HG02852 (cell line): ENCODE measurements around the gene MSL3.

Source experiments
- ATAC-seq: cut with Tn5 transposase; IDR thresholded peaks from one replicate; pipeline ENCODE4 v1.9.1; 2021; ENCODE audit warnings: mild to moderate bottlenecking, moderate library complexity; ENCODE audit not compliant: unreplicated experiment

The MSL3 gene, protein sequence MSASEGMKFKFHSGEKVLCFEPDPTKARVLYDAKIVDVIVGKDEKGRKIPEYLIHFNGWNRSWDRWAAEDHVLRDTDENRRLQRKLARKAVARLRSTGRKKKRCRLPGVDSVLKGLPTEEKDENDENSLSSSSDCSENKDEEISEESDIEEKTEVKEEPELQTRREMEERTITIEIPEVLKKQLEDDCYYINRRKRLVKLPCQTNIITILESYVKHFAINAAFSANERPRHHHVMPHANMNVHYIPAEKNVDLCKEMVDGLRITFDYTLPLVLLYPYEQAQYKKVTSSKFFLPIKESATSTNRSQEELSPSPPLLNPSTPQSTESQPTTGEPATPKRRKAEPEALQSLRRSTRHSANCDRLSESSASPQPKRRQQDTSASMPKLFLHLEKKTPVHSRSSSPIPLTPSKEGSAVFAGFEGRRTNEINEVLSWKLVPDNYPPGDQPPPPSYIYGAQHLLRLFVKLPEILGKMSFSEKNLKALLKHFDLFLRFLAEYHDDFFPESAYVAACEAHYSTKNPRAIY

DNA sequence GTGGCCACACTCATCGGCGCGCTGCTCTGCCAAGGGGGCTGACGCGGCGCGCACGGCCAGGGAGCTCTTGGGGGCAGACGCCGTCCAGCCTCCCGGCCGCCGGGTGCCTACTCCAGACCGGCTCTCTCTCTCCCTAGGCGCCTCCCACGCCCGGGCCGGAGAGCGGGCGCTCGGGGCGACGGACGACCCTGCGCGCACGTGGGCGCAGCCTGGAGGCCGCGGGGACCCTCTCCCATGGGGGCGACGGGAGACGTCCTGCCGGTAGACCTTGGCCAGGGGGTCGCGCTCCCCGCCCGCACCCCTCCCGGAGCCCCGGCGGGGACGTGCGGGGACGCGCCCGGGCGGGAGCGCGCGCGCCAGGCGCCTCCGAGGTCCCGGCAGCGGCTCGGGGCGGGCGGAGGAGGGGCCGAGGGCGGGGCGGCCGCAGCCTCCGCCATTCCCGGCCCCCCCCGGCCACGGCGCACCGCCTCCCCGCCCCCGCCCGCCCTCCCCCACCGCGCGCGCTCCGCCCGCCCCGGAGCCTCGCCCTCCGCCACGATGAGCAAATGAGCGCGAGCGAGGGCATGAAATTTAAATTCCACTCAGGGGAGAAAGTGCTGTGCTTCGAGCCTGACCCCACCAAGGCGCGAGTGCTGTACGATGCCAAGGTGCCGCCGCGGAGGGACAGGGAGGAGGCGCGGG lies at the start of gene MSL3:
TSS of gene MSL3 (plus strand) at position 519 of the 681 bp plus-strand sequence. CDS start at position 546, 27 bp downstream.
- ATAC-seq, result peak; percentile 33

DNA sequence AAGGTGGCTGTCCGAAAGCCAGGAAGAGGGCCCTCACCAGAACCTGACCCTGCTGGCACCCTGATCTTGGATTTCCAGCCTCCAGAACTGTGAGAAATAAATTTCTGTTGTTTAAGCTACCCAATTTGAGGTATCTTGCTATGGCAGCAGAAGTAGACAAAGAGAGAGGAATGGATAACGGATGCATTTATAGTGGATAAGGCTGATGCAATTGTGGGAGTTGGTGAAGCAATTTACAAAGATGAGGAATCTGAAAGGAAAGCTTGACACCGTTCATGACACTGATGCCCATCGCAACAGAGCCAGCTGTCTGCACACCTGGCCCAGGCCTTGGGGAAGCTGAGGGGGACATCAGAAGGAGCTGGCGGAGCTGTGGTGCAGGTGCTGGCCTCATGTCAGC lies 35.7 kb upstream of the MSL3 start:
- no peak for ATAC-seq

DNA sequence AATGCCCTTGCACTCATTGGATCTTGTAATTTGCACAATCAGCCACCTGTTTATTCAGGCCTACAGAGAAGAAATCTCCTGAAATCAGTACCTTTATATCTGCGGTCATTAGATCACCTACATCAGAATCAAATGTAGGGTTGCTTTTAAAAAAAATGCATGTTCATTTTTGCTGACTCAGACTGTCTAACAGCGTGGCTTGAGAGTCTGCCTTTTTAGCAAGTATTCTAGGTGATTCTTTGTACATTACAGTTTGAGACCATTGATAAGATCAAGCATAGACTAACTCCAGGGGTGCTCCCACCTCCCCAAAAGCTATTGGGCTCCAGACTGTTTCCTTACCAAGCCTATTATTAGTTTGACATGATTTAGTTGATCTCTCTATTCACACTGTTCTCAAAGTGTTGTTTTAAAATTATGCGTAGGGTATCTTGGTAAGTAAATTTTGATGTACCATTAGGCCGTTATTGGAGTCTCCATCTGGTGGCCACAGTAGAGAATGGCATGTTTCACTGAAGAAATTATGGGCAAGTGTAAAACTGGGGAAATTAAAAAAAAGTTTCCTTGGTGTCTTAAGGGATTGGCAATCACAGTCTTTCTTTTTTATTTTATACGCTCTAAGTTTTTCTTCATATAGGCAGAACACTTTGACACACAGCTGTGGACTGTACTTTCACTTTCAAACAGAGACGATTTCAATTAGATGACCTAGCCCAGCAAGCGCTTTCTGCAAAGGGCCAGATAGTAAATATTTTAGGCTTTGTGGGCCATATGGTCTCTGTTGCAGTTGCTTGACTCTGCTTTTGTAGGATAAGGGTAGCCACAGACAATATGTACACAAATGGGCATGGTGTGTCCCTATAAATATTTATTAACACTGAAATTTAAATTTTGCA lies 33.7 kb upstream of the MSL3 start:
- ATAC-seq, result peak; percentile 59

DNA sequence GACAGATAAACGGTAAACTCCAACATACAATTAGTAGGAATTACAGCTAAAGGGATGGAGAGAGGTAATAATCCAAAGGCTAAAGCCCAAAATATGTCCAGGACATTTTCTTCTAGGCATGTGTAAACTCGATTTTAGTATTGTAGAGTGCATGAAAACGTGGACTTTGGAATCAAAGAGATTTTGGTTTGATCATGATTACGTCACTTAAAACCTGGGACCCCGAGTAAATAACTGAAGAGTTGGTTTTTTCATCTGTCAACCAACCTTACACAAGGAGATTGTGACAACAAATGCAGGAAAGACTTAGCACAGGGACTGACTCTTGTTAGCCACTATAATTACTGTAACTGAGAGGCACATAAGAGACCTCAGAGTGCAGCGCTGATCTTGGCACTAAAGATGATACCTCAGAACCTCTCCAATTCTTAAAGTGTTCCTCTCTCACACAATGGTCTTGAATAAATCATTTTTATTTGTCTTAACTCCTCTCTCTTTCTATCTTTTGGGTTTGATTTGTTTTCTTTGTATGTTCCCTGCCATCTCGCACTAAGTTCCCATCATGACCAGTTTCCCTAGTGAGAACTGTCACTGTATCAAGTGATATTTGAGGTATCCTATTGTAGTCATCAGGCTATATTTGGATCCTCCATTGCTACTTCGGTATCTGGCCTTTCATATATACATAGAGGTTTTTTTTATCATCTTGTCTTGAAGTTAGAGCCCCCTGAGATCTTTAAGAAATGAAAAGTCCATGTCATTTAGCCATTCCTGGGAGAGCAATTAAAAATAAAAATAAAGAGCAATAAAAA lies 32.2 kb upstream of the MSL3 start:
- ATAC-seq, result no peak

DNA sequence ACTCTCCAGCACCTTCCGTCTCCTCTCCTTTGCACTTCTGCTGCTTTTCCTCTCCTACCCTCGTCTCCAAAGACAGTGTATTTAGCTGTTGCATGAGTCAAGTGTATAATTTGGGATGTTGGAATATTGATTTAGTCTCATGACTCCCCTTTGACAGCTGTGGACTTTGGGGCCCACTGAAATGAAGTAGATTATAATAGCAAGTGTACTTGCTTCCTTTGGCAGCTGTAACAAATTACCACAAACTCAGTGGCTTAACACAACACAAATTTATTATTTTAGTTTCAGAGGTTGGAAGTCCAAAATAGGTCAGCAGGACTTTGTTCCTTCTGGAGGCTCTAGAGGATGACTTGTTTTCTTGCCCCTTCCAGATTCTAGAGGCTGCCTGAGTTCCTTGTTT lies 29.5 kb upstream of the MSL3 start:
- ATAC-seq, result no peak

DNA sequence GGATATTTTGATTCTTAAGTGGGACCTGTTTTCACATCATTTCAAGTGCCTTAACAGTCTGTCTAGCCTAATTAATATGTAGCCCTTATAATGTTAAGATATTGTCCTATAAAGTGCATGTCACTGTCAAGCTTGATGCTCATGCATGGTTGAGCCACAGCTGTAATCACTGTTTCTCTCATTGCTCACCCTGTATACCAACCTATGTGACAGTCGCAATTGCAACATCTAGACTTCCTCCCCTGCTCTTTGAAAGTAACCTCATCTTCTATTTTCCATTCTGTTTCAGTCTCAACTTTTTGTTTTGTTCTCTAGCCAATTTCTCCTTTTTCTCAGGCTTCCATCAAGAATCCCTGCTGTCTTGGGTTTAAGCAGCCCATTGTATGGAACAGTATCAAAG lies 24.4 kb upstream of the MSL3 start:
- peak; percentile 67 for ATAC-seq

DNA sequence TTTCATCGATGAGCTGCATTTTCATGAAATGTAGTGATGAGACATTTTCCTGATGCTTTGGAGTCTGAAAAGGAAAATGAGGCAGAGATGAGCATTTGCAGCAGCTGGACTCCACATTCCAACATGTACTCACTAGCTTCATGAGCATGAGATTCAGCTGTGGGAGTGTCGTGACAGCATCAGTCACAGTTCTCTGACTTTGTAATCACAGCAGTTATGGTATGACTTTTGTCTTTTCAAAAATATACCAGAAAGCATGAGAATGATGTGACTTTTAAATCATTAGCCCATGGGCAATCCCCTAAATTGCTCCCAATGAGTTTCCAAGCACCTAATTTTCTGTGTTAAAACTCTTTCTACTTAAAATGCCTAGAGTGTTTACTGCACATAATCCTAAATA lies 18.3 kb upstream of the MSL3 start:
- peak; percentile 61 for ATAC-seq

DNA sequence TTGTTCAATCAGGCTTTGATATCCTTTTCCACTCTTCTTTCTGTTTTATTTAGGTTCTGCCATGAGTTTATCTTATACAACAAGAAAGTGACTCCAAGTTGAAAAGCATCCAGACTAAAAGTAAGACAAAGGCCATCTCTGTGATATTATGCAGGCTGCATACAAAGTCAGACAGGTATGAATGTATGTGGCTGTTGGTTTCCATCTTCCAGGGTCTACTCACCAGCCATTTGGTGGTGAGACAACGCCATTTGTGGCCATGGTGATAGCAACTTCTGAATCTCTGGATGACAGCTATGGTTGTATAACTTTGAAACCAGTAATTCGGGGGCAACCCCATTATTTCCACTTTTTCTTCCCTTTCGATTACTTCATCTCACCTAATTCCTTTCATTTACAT lies 17.2 kb upstream of the MSL3 start:
- ATAC-seq, result no peak

DNA sequence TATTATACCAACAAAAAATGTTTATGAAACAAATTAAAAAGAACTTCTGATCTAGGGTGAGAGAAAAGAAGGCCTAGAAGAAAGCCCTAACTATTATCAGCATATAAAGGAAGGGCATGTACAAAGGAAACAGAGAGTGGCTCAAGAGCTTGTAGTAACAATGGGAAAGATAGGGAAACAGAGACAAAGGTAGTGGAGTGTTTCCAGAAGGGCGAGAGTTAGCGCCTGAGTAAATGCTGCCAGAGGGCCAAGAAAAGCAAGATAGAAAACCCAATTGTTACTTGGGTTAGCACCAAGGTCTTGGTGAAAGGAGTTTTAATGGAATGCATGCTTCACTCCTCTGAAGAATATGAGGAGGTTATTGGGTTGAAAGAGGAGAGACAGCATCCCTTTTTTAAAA lies 16.5 kb upstream of the MSL3 start:
- ATAC-seq, result no peak

DNA sequence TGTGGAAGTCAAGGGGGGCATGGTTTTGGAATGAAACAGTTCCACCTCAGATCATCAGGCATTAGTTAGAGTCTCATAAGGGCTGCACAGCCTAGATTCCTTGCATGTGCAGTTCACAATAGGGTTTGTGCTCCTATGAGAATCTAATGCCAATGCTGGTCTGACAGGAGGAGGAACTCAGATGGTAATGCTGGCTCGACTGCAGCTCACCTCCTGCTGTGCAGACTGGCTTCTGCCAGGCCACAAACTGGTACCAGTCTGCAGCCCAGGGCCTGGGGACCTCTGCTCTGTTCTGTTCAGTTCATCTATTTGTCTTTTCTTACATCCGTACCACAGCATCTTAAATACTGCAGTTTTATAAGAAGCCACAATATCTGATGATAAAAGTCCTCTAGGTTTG lies 12.2 kb upstream of the MSL3 start:
- no peak for ATAC-seq

DNA sequence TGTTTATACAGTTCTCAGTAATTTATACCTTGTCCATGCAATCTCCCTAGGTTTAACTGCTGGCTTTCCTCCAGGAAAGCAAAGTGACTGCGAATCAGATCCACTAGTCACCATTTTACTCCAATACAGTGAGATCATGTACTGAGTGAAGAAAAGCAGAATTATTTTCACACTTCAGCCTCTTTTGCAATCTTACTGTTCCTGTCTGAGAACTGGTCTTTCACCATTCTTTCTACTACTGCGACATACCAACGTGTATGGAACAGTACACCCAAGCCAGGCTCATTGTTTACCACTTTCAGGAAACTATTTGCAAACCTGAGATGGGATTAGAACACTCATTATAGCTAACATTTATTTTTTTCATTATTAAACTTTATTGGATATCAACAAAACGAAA lies 8.0 kb upstream of the MSL3 start:
- no peak for ATAC-seq

DNA sequence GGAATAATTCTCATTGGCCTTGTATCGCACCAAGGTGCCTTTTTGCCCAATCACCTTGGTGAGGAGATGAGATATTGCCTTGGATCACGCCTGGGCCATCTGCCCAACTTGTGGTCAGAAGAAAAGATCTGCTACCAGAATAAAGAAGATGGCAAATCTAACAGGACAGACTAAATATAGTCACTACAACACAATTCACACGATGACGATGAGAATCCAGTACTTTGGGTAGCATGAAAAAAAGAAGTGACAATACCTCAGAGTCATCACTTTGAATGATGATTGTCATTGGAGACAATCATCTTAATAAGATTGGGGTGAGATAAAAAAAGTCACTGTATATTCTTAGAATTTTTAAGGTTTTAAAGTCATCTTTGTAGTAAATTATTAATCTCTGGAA lies 7.3 kb upstream of the MSL3 start:
- ATAC-seq, result no peak

DNA sequence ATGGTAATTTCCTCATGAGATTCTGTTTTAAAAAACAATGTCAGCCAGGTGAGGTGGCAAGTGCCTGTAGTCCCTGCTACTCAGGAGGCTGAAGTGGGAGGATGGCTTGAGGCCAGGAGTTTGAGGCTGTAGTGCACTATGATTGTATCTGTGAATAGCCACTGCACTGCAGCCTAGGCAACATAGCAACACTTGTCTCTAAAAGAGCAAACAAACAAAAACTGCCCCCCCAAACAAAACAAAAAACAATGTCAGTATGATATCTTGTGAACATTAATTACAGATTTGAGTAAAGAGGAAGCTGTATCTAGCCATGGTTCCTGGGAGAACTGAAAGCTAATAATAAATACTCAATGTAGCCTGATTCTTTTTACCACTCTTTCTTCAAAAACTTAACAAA lies 6.8 kb upstream of the MSL3 start:
- ATAC-seq, result no peak

DNA sequence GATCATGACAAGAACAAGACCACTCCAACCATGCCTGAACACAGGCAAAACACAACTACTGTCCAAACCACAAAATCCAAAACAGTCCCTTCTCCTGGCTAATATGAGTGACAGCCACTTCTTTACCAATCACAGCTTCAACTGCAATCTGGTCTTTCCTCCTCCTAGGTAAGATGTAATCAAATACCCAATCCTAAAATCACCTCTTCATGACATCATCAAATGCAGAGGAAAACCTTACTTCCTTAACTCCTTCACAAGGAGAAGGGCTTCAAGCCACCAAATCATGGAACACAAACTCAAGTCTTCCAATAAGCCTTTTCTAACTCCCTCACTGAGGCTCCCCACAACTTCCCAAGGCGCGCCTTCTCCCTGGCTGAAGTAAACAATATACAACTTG lies 4.4 kb upstream of the MSL3 start:
- ATAC-seq, result no peak

DNA sequence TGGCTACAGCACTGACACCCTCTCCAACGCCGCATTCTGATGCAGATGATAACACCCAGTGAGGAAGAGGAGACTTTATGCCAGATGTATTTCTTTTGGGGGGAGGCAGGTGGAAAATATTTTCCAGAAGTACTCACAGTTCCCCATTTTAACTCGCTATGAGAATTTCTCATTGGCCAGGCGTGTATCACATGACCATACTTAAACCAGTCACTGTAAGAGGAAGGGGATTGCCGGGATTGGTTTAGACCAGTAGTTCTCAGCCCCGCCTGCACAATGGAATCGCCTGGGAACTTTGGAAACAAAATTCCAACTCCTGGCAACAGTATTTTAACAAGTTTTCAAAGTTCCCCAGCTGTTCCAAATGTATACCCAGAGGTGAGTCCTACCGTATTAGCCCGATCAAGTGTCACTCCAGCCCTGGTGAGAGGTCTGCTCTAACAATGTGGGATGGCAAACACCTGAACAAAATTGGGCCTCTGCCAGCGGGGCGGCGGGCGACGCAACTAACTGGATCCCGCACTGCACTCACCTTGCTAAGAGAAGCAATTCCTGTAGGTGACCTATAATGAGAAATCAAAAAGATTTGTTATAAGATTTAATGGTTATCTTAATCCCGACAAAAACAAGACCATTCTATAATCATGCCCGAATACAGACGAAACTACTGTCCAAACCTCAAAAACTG lies 2.9 kb upstream of the MSL3 start:
- no peak for ATAC-seq

DNA sequence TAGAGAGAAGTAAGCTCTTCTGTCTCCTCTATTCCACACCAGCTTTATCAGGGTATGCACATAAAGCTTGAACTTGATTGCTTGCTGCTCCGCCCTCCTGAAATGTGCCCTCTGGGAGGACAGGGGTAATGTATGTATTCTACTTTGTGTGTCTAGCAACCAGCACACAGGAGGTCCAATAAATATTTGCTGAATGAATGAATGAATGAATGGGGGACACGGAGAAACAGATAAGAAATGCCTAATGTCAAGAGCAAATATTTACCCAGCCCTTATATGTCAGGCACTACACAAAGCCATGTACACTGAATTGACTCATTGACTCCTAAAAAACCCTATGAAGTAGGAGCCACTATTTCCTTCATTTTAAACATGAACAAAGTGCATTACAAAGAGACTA lies 2.3 kb upstream of the MSL3 start:
- ATAC-seq, result no peak

DNA sequence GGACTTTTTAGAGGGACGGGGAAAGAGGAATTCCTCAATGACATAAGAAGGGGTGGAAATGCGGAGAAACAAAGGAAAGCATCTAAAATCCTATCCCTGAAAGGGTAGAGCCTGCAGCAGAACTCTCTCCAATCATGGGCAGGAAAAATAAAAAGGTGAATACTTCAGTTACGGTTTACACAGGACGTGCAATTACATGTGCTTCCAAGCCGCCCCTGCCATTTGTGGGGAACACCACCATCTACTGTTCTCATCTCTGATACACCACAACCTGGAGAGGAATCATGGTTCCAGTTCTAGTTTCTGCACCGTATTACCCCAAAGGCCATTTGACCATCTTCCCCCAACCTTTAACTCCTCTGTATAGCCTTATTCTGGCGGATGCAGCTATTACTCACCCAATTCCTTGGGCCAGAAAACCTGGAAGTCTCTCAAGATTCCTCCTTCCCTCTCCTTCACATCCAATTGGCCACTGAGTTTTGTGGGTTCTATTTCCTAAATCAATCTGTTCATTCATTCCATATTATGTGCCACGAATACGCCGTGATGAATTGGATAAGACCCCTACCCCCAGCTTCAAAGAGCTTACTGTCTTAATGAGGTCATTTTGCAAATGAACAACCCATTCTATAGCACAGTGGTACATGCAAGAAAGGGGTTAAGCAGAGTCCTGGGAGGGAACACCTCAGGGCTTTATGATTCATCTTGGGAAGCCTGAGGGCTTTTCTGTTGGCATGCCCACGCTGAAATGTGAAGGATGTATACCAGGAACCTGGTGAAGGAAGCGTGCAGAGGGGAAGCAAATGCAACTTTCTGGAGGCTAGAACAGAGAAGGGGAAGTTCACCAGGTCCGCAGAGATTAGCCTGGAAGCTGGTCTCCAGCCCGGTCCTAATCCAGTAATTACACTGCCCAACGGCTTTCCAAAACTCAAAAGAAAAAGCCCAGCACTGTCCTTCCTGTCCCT lies 1.4 kb upstream of the MSL3 start:
- ATAC-seq, result no peak

DNA sequence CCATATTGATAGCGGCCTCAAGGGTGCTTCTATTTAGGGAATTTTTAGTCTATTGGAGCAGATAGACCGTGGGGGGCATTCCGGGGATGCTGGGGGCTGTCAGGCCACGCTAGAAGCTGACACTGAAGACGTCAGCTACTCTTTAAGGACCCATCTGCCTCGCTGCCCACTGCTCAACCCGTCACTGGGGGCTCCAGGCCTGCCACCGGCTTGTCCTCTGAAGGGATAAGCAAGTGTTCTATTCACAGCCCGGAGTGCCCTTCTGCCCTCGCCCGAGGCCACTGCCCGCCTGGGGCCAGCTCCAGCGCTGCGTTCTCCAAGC lies 679 bp upstream of the MSL3 start:
- ATAC-seq, result no peak
